Endothelial cell of umbilical vein (primary cell): ENCODE data around the gene UBXN1.

Experiments
- CTCF ChIP-seq, 2 donors: IDR thresholded peaks; 1 replicate in 1 of 2; 2 replicates in 1 of 2; pipeline ENCODE4 v1.5.1; 2011; ENCODE audit warnings: low read length in 2 of 2, mild to moderate bottlenecking in 2 of 2, moderate library complexity in 2 of 2, control low read depth in 1 of 2, inconsistent platforms in 1 of 2, low read depth in 1 of 2; ENCODE audit not compliant: insufficient read depth in 1 of 2; ENCODE audit errors: extremely low read depth in 1 of 2
- EZH2 ChIP-seq: IDR thresholded peaks from 2 replicates; pipeline ENCODE4 v1.6.1; 2012; ENCODE audit warnings: borderline replicate concordance, low read depth, mild to moderate bottlenecking, moderate library complexity, low read length, inconsistent platforms; ENCODE audit not compliant: severe bottlenecking
- MAX ChIP-seq: IDR thresholded peaks from 2 replicates; pipeline ENCODE4 v1.6.1; 2011; ENCODE audit not compliant: insufficient read depth, insufficient read length
- MYC ChIP-seq: IDR thresholded peaks from one replicate; pipeline ENCODE4 v1.6.1; 2011; ENCODE audit warnings: mild to moderate bottlenecking, low read depth, low read length
- POLR2A ChIP-seq: IDR thresholded peaks from 2 replicates; pipeline ENCODE4 v1.6.1; 2012; ENCODE audit warnings: low read depth, mild to moderate bottlenecking, control low read depth, low read length
- POLR2AphosphoS5 ChIP-seq: IDR thresholded peaks from 2 replicates; pipeline ENCODE4 v1.6.1; 2012; ENCODE audit warnings: low read depth, mild to moderate bottlenecking, control low read depth, low read length, moderate library complexity; ENCODE audit not compliant: insufficient read depth

GRCh38 chr11:62719302-62719978 lies 40.6 kb upstream of the UBXN1 start:
- TF ChIP-seq CTCF (IDR thresholded peaks at IDR 0.05; ENCODE audit: extremely low read depth in 1 of 2, insufficient read depth in 1 of 2, low read depth in 1 of 2, low read length in 2 of 2) (no peak), POLR2AphosphoS5 (no peak), EZH2 (no peak), MAX (no peak), MYC (no peak), POLR2A (no peak)
